HG03442 (cell line): ENCODE measurements around the gene FAM110D.

Experiments
- ATAC-seq: cut with Tn5 transposase; IDR thresholded peaks from one replicate; pipeline ENCODE4 v1.9.1; 2021; ENCODE audit warnings: mild to moderate bottlenecking, moderate library complexity; ENCODE audit not compliant: unreplicated experiment

Gene FAM110D

GRCh38 chr1:26127235-26128163, 31.4 kb upstream of the FAM110D start:
- ATAC-seq, result no peak

- no peak for ATAC-seq
Observed at GRCh38 chr1:26129778-26130177, 29.1 kb upstream of the FAM110D start.

GRCh38 chr1:26130695-26131094, 28.2 kb upstream of the FAM110D start:
- ATAC-seq, result no peak

GRCh38 chr1:26132128-26132833, 26.6 kb upstream of the FAM110D start:
- ATAC-seq, result no peak

- ATAC-seq, result no peak
Observed at GRCh38 chr1:26132834-26133167, 26.1 kb upstream of the FAM110D start.

- ATAC-seq, result no peak
Observed at GRCh38 chr1:26134466-26134865, 24.4 kb upstream of the FAM110D start.

- no peak for ATAC-seq
Observed at GRCh38 chr1:26138974-26139558, 19.8 kb upstream of the FAM110D start.

GRCh38 chr1:26142159-26142558, 16.7 kb upstream of the FAM110D start:
- ATAC-seq, result no peak

- no peak for ATAC-seq
Observed at GRCh38 chr1:26145041-26145959, 13.6 kb upstream of the FAM110D start.

GRCh38 chr1:26145960-26146294, 13.0 kb upstream of the FAM110D start:
- no peak for ATAC-seq

GRCh38 chr1:26148887-26149286, 10.0 kb upstream of the FAM110D start:
- ATAC-seq, result no peak

- ATAC-seq, result no peak
Observed at GRCh38 chr1:26153966-26154532, 4.8 kb upstream of the FAM110D start.

GRCh38 chr1:26154750-26155149, 4.1 kb upstream of the FAM110D start:
- ATAC-seq, result no peak

- ATAC-seq, result no peak
Observed at GRCh38 chr1:26155370-26156284, 3.3 kb upstream of the FAM110D start.

- ATAC-seq, result no peak
Observed at GRCh38 chr1:26156285-26157038, 2.4 kb upstream of the FAM110D start.

- ATAC-seq, result no peak
Observed at GRCh38 chr1:26158271-26158907, 490 bp upstream of the FAM110D start.

- ATAC-seq, result no peak
Observed at GRCh38 chr1:26159743-26160039, 812 bp downstream of the FAM110D start.
